GM18951 (cell line): ENCODE data around the gene PLPP1.

Experiments used
- POLR2A ChIP-seq: IDR thresholded peaks from 4 replicates; pipeline ENCODE4 v1.6.1; 2011; ENCODE audit warnings: mild to moderate bottlenecking; ENCODE audit not compliant: insufficient read length, insufficient read depth; ENCODE audit errors: extremely low read depth
- in situ Hi-C: fragments of 300-500 bp; cut with MboI; formaldehyde crosslinking; loops from one replicate; pipeline ENCODE4 v1.12.0; 2022; ENCODE audit warnings: low sequenced_read_pairs, mixed read lengths, inconsistent platforms; ENCODE audit not compliant: unreplicated experiment

Gene PLPP1

GRCh38 chr5:55471468-55471867 is 63.3 kb downstream of the PLPP1 start:
- in situ Hi-C loops, result no loop called here

GRCh38 chr5:55470282-55470681 is 64.5 kb downstream of the PLPP1 start:
- no peak for TF ChIP-seq POLR2A
- in situ Hi-C loops, result no loop called here

More at GRCh38 chr5:55471468-55471867, 63.3 kb downstream of the PLPP1 start:
- TF ChIP-seq POLR2A, result no peak

- in situ Hi-C loops, result no loop called here
- no peak for TF ChIP-seq POLR2A
Observed at GRCh38 chr5:55469839-55470238, 64.9 kb downstream of the PLPP1 start.

GRCh38 chr5:55467862-55468551 is 66.8 kb downstream of the PLPP1 start:
- no peak for TF ChIP-seq POLR2A
- in situ Hi-C loops, result no loop called here

GRCh38 chr5:55463613-55464012 is 71.2 kb downstream of the PLPP1 start:
- in situ Hi-C loops, result no loop called here
- no peak for TF ChIP-seq POLR2A

GRCh38 chr5:55459572-55459971 is 75.2 kb downstream of the PLPP1 start:
- no peak for TF ChIP-seq POLR2A
- in situ Hi-C loops, result no loop called here

- no peak for TF ChIP-seq POLR2A
- in situ Hi-C loops, result no loop called here
Observed at GRCh38 chr5:55456216-55456895, 78.4 kb downstream of the PLPP1 start.

DNA sequence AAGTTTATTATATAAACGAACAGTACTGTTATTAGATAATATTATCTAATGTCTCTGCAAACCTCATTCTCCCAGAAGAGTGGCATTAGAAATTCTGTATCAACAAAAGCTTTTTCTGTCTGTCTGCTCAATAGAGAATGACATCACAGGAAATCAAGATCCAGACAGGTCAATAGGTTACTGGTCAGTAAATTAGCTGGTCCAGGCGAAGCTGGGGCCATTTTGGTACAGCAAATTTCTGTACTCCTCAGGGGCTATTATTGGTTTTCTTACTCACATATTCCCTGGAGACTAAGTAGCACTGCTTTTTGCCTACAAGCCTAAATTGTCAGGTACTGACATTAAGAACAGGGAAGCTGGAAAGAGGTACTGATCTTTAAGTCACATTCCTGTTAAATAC is 80.5 kb downstream of the PLPP1 start:
- no peak for TF ChIP-seq POLR2A

DNA sequence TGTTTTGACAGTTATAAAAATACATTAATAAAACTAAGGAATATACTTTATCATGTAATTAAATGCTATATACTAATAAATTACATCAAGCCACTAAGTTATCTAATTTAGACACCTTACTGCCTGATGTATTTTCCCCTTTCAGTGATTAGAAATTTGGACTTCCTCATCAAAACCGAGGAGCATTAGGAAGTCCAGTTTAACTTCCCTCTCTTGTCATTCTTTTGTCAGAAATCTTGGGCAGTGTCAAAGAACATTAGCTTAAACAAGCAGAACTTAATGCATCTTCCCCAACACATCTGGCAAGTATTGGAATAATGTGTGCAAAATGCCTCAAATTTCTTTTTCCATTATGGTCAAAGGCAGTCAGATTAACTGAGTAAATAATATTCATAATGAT is 81.6 kb downstream of the PLPP1 start:
- in situ Hi-C loops, result no loop called here
- TF ChIP-seq POLR2A, result no peak

More for the DNA sequence above, 80.5 kb downstream of the PLPP1 start:
- in situ Hi-C loops, result no loop called here

- TF ChIP-seq POLR2A, result no peak
- in situ Hi-C loops, result no loop called here
Observed at GRCh38 chr5:55451976-55452375, 82.8 kb downstream of the PLPP1 start.

- no peak for TF ChIP-seq POLR2A
- in situ Hi-C loops, result no loop called here
Observed at GRCh38 chr5:55450050-55450765, 84.6 kb downstream of the PLPP1 start.

GRCh38 chr5:55446640-55447351 is 88.0 kb downstream of the PLPP1 start:
- no peak for TF ChIP-seq POLR2A
- in situ Hi-C loops, result no loop called here

DNA sequence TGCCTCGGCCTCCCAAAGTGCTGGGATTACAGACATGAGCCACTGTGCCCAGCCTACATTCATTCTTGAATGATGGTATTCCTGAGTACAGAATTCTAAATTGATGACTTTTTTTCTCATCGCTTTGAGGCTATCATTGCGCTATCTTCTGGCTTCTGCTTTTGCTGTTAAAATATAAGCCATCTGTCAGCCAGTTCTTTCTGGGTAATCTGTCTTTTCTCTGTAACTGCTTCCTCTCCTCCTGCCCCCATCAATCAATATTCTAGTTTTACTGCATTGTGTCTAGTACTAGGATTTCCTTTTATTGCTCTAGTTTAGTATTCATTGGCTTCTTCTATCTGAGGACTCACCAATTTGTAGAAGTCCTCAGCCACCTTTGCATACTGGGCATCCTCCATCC is 89.0 kb downstream of the PLPP1 start:
- no peak for TF ChIP-seq POLR2A
- in situ Hi-C loops, result no loop called here
